Activated effector memory CD4-positive, alpha-beta T cell treated with anti-CD3 and anti-CD28 coated beads, Interleukin-2, amount 50 U/mL, for 16 hours (primary cell): ENCODE results near the gene PLCB1.
"Not testable (repeated sequence)": the region's sequence is repeated elsewhere in the genome, so short reads cannot be mapped to it uniquely, and the experiment has no call there.

Source experiments
- DNase-seq: peaks from one replicate; pipeline ENCODE4 v3.0.0-alpha.2; 2020

PLCB1 gene

GRCh38 chr20:8346700-8347270 is 214.7 kb downstream of the PLCB1 start:
- no peak for DNase-seq

- not testable (repeated sequence) for DNase-seq
Observed at GRCh38 chr20:8350225-8350624, 218.2 kb downstream of the PLCB1 start.

GRCh38 chr20:8352486-8352885 is 220.4 kb downstream of the PLCB1 start:
- DNase-seq, result no peak

- DNase-seq, result no peak
Observed at GRCh38 chr20:8353512-8353911, 221.4 kb downstream of the PLCB1 start.

- no peak for DNase-seq
Observed at GRCh38 chr20:8355453-8355852, 223.4 kb downstream of the PLCB1 start.

- DNase-seq, result no peak
Observed at GRCh38 chr20:8356806-8357205, 224.7 kb downstream of the PLCB1 start.

GRCh38 chr20:8357703-8358102 is 225.6 kb downstream of the PLCB1 start:
- no peak for DNase-seq

GRCh38 chr20:8360035-8360434 is 228.0 kb downstream of the PLCB1 start:
- DNase-seq, result no peak

GRCh38 chr20:8361006-8361652 is 229.1 kb downstream of the PLCB1 start:
- no peak for DNase-seq

- DNase-seq, result no peak
Observed at GRCh38 chr20:8361779-8362178, 229.7 kb downstream of the PLCB1 start.

- DNase-seq, result no peak
Observed at GRCh38 chr20:8362457-8362856, 230.4 kb downstream of the PLCB1 start.

- DNase-seq, result no peak
Observed at GRCh38 chr20:8363970-8364733, 232.1 kb downstream of the PLCB1 start.

- no peak for DNase-seq
Observed at GRCh38 chr20:8364734-8365078, 232.6 kb downstream of the PLCB1 start.

- DNase-seq, result no peak
Observed at GRCh38 chr20:8365634-8366033, 233.6 kb downstream of the PLCB1 start.

- no peak for DNase-seq
Observed at GRCh38 chr20:8366303-8366923, 234.3 kb downstream of the PLCB1 start.

- DNase-seq, result no peak
Observed at GRCh38 chr20:8367689-8368088, 235.6 kb downstream of the PLCB1 start.

GRCh38 chr20:8368670-8369069 is 236.6 kb downstream of the PLCB1 start:
- DNase-seq, result no peak

- DNase-seq, result no peak
Observed at GRCh38 chr20:8369311-8369710, 237.2 kb downstream of the PLCB1 start.

GRCh38 chr20:8370774-8371173 is 238.7 kb downstream of the PLCB1 start:
- DNase-seq, result no peak

- DNase-seq, result no peak
Observed at GRCh38 chr20:8372824-8373380, 240.8 kb downstream of the PLCB1 start.

GRCh38 chr20:8373579-8373978 is 241.5 kb downstream of the PLCB1 start:
- no peak for DNase-seq

- DNase-seq, result no peak
Observed at GRCh38 chr20:8375898-8376297, 243.8 kb downstream of the PLCB1 start.

GRCh38 chr20:8376940-8377339 is 244.9 kb downstream of the PLCB1 start:
- no peak for DNase-seq

- not testable (repeated sequence) for DNase-seq
Observed at GRCh38 chr20:8379125-8379524, 247.1 kb downstream of the PLCB1 start.
